Gastroesophageal sphincter (tissue), 4 donors: ENCODE data around the gene SIPA1L2. TPM values are rescaled to one million over a fixed set of nuclear protein-coding genes. Genes with fewer than 3 reads are reported as not detected.

Experiments
- ATAC-seq: fragments of 150-250 bp; one replicate; pipeline ENCODE4 v1.9.1; 2016; ENCODE audit warnings: mild to moderate bottlenecking, moderate library complexity
- H3K27ac ChIP-seq, 4 donors: fragments of 200-600 bp; sonication (generic) in 3 of 4; 1 replicate in 3 of 4; 2 replicates in 1 of 4; pipeline ENCODE4 v1.5.1; 2016 to 2019
- H3K27me3 ChIP-seq: fragments of 200-600 bp; sonication (generic); one replicate; pipeline ENCODE4 v1.5.1; 2019
- H3K36me3 ChIP-seq, 2 donors: fragments of 200-600 bp; sonication (generic); one replicate each; pipeline ENCODE4 v1.5.1; 2019; ENCODE audit warnings: control low read depth in 1 of 2
- H3K4me1 ChIP-seq, 3 donors: fragments of 200-600 bp; sonication (generic); 1 replicate in 2 of 3; 2 replicates in 1 of 3; pipeline ENCODE4 v1.5.1; 2016 to 2019; ENCODE audit warnings: control low read depth in 2 of 3
- H3K4me3 ChIP-seq, 2 donors: fragments of 200-600 bp; sonication (generic); one replicate each; pipeline ENCODE4 v1.5.1; 2019; ENCODE audit warnings: mild to moderate bottlenecking in 1 of 2, moderate library complexity in 1 of 2
- H3K9me3 ChIP-seq, 3 donors: fragments of 200-600 bp; sonication (generic); one replicate each; pipeline ENCODE4 v1.5.1; 2017 to 2019; ENCODE audit warnings: control low read depth in 2 of 3
- POLR2AphosphoS5 ChIP-seq: sonication (generic); formaldehyde crosslinking; IDR thresholded peaks from one replicate; pipeline ENCODE4 v1.6.1; 2017; ENCODE audit warnings: antibody characterized with exemption
- WGBS, 2 donors: methylation state at CpG; one replicate each; pipeline ENCODE4 v1.1.5; 2018; ENCODE audit warnings: low coverage in 1 of 2; 5-methylcytosine and 5-hydroxymethylcytosine counted together
- total RNA-seq, 4 donors: library from RNA; depleted of rRNA; stranded (reverse); fragments of >200 nt; gene quantifications; one replicate each; pipeline ENCODE4 v1.1.0, GENCODE V29; 2016

The SIPA1L2 gene
- total RNA-seq, 4 donors from 2014 or later = 29.5 to 65.2 (median 32.6) TPM

DNA sequence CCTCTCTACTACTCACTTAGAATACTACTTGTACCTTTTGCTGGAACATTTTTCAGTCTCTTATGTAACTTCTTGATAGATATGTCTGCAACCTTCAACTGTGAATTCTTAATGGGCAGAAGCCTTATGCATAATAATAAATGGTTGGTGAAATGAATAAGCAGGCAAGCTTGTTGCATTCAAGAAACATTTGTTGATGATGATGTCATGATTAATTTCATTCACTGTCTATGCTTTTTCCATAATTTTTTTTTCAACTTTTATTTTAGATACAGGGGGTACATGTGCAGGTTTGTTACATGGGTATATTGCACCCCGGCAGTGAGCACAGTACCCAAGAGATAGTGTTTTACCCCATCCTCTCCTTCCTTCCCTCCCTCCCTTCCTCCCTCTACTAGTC is 48.0 kb downstream of the SIPA1L2 start:
- WGBS, 2 donors = 100% methylated on average over 1 of the region's 1 CpG; no CpG with 5 or more reads in 1 of the 2 donors
- H3K36me3 ChIP-seq = no peaks in the 10 kb centered on the region
- H3K9me3 ChIP-seq = no peaks in the 10 kb centered on the region
- no peaks in the 10 kb centered on the region for H3K27me3 ChIP-seq
- H3K4me3 ChIP-seq = no peak overlapping the region
- no peak overlapping the region for H3K27ac ChIP-seq
- ATAC-seq = no peak
- H3K4me1 ChIP-seq = peaks cover 0 to 43% (median 0%) of the 10 kb centered on the region in 3 donors
- TF ChIP-seq POLR2AphosphoS5 = no peak

Other genes starting within 250 kb of the SIPA1L2 start
- 1 to 10 TPM in 3 of 4 donors, under 1 TPM in 1; 0.92 to 2.4 (median 1.8) TPM for gene MAP10, start 175.3 kb upstream of the SIPA1L2 start, total RNA-seq